HepG2 (cell line): ENCODE results near the gene SERTAD2. TPM values are rescaled to one million over a fixed set of nuclear protein-coding genes. Genes with fewer than 3 reads are reported as not detected.

Source experiments
- CREM ChIP-seq, 2 experiments: sonication (generic) in 1 of 2; formaldehyde crosslinking in 1 of 2; IDR thresholded peaks; 2 replicates each; pipeline versions ENCODE4 v1.4.0 to v1.6.1; 2016 to 2020; ENCODE audit warnings: antibody characterized with exemption in 1 of 2, mild to moderate bottlenecking in 1 of 2, missing genetic modification reagents in 1 of 2
- FOXK1 ChIP-seq: sonication (generic); formaldehyde crosslinking; IDR thresholded peaks from 2 replicates; pipeline ENCODE4 v1.4.0; 2020; ENCODE audit warnings: low read depth, missing genetic modification reagents, borderline replicate concordance
- FOXK2 ChIP-seq: fragments of 450-650 bp; IDR thresholded peaks from 2 replicates; pipeline ENCODE4 v1.6.1; 2016
- GFI1 ChIP-seq: sonication (generic); formaldehyde crosslinking; IDR thresholded peaks from 2 replicates; pipeline ENCODE4 v1.5.0; 2020; ENCODE audit warnings: missing genetic modification reagents, mild to moderate bottlenecking, borderline replicate concordance
- KDM5A ChIP-seq: fragments of 200-600 bp; sonication (generic); IDR thresholded peaks from 2 replicates; pipeline ENCODE4 v1.7.0; 2018; ENCODE audit warnings: antibody characterized with exemption, mild to moderate bottlenecking, low read length, borderline replicate concordance
- NR2F6 ChIP-seq, 2 experiments: IDR thresholded peaks; 2 replicates each; pipeline ENCODE4 v1.6.1; 2016; ENCODE audit warnings: antibody characterized with exemption in 1 of 2, mild to moderate bottlenecking in 1 of 2
- ONECUT2 ChIP-seq: sonication (generic); formaldehyde crosslinking; IDR thresholded peaks from 2 replicates; pipeline ENCODE4 v1.4.0; 2020; ENCODE audit warnings: missing genetic modification reagents
- PITX1 ChIP-seq: sonication (generic); formaldehyde crosslinking; IDR thresholded peaks from 2 replicates; pipeline ENCODE4 v1.5.1; 2020; ENCODE audit warnings: mild to moderate bottlenecking, missing genetic modification reagents
- RELA ChIP-seq: sonication (generic); formaldehyde crosslinking; IDR thresholded peaks from 2 replicates; pipeline ENCODE4 v1.4.0; 2020; ENCODE audit warnings: missing genetic modification reagents
- RXRB ChIP-seq: IDR thresholded peaks from 2 replicates; pipeline ENCODE4 v1.6.1; 2016; ENCODE audit warnings: borderline replicate concordance, missing genetic modification reagents, missing compliant biosample characterization
- SIN3A ChIP-seq: IDR thresholded peaks from 2 replicates; pipeline ENCODE4 v1.6.1; 2011; ENCODE audit warnings: low read depth, mild to moderate bottlenecking, control low read depth, low read length, borderline replicate concordance
- SOX5 ChIP-seq: IDR thresholded peaks from 2 replicates; pipeline ENCODE4 v1.6.1; 2016; ENCODE audit warnings: borderline replicate concordance
- TEAD3 ChIP-seq: optimal IDR thresholded peaks from 2 replicates; pipeline ENCODE3; 2016; ENCODE audit warnings: borderline replicate concordance
- ZBTB42 ChIP-seq: sonication (generic); formaldehyde crosslinking; IDR thresholded peaks from 2 replicates; pipeline ENCODE4 v1.5.0; 2020; ENCODE audit warnings: mild to moderate bottlenecking, missing genetic modification reagents
- ZFP82 ChIP-seq: sonication (generic); formaldehyde crosslinking; IDR thresholded peaks from 2 replicates; pipeline ENCODE4 v1.5.1; 2020; ENCODE audit warnings: mild to moderate bottlenecking, missing genetic modification reagents, borderline replicate concordance
- ZNF10 ChIP-seq: sonication (generic); formaldehyde crosslinking; IDR thresholded peaks from 2 replicates; pipeline ENCODE4 v1.4.0; 2020; ENCODE audit warnings: mild to moderate bottlenecking, low read depth, missing genetic modification reagents, borderline replicate concordance
- ZNF24 ChIP-seq: fragments of 450-650 bp; IDR thresholded peaks from 2 replicates; pipeline ENCODE4 v1.6.1; 2017; ENCODE audit warnings: antibody characterized with exemption, mild to moderate bottlenecking
- ZNF33B ChIP-seq: sonication (generic); formaldehyde crosslinking; IDR thresholded peaks from 2 replicates; pipeline ENCODE4 v1.5.1; 2020; ENCODE audit warnings: mild to moderate bottlenecking, missing genetic modification reagents
- ZNF543 ChIP-seq: sonication (generic); formaldehyde crosslinking; IDR thresholded peaks from 2 replicates; pipeline ENCODE4 v1.4.0; 2020; ENCODE audit warnings: mild to moderate bottlenecking, missing genetic modification reagents
- ZNF598 ChIP-seq: sonication (generic); formaldehyde crosslinking; IDR thresholded peaks from 2 replicates; pipeline ENCODE4 v1.5.1; 2020; ENCODE audit warnings: mild to moderate bottlenecking, missing genetic modification reagents, borderline replicate concordance
- ZNF616 ChIP-seq: sonication (generic); formaldehyde crosslinking; IDR thresholded peaks from 2 replicates; pipeline ENCODE4 v1.5.0; 2020; ENCODE audit warnings: low read depth, mild to moderate bottlenecking, missing genetic modification reagents
- polyA plus RNA-seq, 8 experiments: library from polyadenylated mRNA; depleted of rRNA in 3 of 8; stranded (reverse) in 7 of 8; unstranded in 1 of 8; fragments of >200 nt; fragmentation: Illumina TruSeq in 4 of 8; extraction: Trizol in 4 of 8; gene quantifications; 2 replicates each; pipeline versions ENCODE4 v1.2.1 to v1.2.3, GENCODE V29; 2011 to 2016; ENCODE audit warnings: low read depth in 4 of 8, missing spikeins in 1 of 8, mixed read lengths in 1 of 8; ENCODE audit not compliant: insufficient read depth in 1 of 8
- total RNA-seq, 5 experiments: library from RNA; depleted of rRNA; stranded (reverse); fragments of >200 nt; fragmentation: Illumina TruSeq; extraction: Trizol; gene quantifications; 2 replicates each; pipeline ENCODE4 v1.2.3, GENCODE V29; 2016; ENCODE audit warnings: low read depth in 1 of 5
- TF ChIP-seq, protein P1 (sequence below): sonication (generic); formaldehyde crosslinking; IDR thresholded peaks from 2 replicates; pipeline ENCODE4 v1.5.0; 2020; ENCODE audit warnings: missing genetic modification reagents
- TF ChIP-seq, protein P2 (sequence below): sonication (generic); formaldehyde crosslinking; IDR thresholded peaks from 2 replicates; pipeline ENCODE4 v1.5.0; 2020; ENCODE audit warnings: missing genetic modification reagents, mild to moderate bottlenecking, borderline replicate concordance
- TF ChIP-seq, protein P3 (sequence below): sonication (generic); formaldehyde crosslinking; IDR thresholded peaks from 2 replicates; pipeline ENCODE4 v1.5.0; 2020; ENCODE audit warnings: missing genetic modification reagents
- TF ChIP-seq, protein P4 (sequence below): sonication (generic); formaldehyde crosslinking; IDR thresholded peaks from 2 replicates; pipeline ENCODE4 v1.4.0; 2020; ENCODE audit warnings: missing genetic modification reagents
- TF ChIP-seq, protein P5 (sequence below): sonication (generic); formaldehyde crosslinking; IDR thresholded peaks from 2 replicates; pipeline ENCODE4 v1.8.0; 2022; ENCODE audit warnings: mild to moderate bottlenecking, missing genetic modification reagents; ENCODE audit not compliant: insufficient replicate concordance

The SERTAD2 gene
- total and polyA plus RNA-seq, 2 of the 13 experiments (the other 11 are each of a cell fraction or from before 2014, with no cell fraction given): 6.7 to 22.6 TPM

DNA sequence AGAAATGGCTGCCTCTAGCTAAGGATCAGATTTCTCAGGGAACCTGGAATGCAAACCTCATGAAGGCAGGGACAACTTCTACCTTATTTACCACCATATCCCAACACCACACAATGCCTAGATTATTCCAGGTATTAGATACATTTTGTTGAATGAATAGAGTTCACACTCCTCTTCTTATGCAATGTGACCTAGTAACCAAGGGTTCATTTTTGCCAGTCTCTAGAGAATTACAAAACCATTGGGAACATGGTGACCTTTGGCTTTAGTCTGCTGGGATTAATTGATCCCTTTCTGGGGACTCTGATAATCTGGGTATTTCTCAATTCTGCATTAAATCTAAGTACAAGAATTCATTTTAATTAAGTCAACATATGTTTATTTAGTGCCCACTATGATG lies 35.2 kb upstream of the SERTAD2 start (continued):
- TF ChIP-seq, protein P1, sequence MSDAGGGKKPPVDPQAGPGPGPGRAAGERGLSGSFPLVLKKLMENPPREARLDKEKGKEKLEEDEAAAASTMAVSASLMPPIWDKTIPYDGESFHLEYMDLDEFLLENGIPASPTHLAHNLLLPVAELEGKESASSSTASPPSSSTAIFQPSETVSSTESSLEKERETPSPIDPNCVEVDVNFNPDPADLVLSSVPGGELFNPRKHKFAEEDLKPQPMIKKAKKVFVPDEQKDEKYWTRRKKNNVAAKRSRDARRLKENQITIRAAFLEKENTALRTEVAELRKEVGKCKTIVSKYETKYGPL: peak; percentile 62; the same call in 1 of the 2 replicates
- TF ChIP-seq NR2F6 (IDR thresholded peaks at IDR 0.05): peak; percentile 90
- TF ChIP-seq NR2F6 (CRISPR knock-in tag; IDR thresholded peaks at IDR 0.05): peak; percentile 90
- TF ChIP-seq GFI1 (CRISPR knock-in tag): no peak
- TF ChIP-seq RELA: no peak
- no peak for TF ChIP-seq ZNF616
- TF ChIP-seq ZNF33B (CRISPR knock-in tag): no peak
- peak; percentile 22 for TF ChIP-seq TEAD3 (CRISPR knock-in tag)
- TF ChIP-seq ZNF543 (CRISPR knock-in tag): no peak
- TF ChIP-seq SIN3A: no peak
- TF ChIP-seq FOXK2: no peak
- no peak for TF ChIP-seq KDM5A
- no peak for TF ChIP-seq ZFP82 (CRISPR knock-in tag)
- TF ChIP-seq, protein P2, sequence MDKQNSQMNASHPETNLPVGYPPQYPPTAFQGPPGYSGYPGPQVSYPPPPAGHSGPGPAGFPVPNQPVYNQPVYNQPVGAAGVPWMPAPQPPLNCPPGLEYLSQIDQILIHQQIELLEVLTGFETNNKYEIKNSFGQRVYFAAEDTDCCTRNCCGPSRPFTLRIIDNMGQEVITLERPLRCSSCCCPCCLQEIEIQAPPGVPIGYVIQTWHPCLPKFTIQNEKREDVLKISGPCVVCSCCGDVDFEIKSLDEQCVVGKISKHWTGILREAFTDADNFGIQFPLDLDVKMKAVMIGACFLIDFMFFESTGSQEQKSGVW (CRISPR knock-in tag): no peak
- no peak for TF ChIP-seq ZNF10 (CRISPR knock-in tag)
- TF ChIP-seq, protein P3, sequence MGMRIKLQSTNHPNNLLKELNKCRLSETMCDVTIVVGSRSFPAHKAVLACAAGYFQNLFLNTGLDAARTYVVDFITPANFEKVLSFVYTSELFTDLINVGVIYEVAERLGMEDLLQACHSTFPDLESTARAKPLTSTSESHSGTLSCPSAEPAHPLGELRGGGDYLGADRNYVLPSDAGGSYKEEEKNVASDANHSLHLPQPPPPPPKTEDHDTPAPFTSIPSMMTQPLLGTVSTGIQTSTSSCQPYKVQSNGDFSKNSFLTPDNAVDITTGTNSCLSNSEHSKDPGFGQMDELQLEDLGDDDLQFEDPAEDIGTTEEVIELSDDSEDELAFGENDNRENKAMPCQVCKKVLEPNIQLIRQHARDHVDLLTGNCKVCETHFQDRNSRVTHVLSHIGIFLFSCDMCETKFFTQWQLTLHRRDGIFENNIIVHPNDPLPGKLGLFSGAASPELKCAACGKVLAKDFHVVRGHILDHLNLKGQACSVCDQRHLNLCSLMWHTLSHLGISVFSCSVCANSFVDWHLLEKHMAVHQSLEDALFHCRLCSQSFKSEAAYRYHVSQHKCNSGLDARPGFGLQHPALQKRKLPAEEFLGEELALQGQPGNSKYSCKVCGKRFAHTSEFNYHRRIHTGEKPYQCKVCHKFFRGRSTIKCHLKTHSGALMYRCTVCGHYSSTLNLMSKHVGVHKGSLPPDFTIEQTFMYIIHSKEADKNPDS (CRISPR knock-in tag): peak; percentile 96
- peak; percentile 71; the same call in 1 of the 2 replicates for TF ChIP-seq FOXK1 (CRISPR knock-in tag)
- no peak for TF ChIP-seq ZBTB42 (CRISPR knock-in tag)
- TF ChIP-seq SOX5: 0 out of 2 replicates have a peak, but pooled peaks have one; percentile 52
- TF ChIP-seq RXRB (CRISPR knock-in tag): peak; percentile 91
- TF ChIP-seq PITX1: no peak
- peak; percentile 80 for TF ChIP-seq ZNF24
- TF ChIP-seq, protein P4, sequence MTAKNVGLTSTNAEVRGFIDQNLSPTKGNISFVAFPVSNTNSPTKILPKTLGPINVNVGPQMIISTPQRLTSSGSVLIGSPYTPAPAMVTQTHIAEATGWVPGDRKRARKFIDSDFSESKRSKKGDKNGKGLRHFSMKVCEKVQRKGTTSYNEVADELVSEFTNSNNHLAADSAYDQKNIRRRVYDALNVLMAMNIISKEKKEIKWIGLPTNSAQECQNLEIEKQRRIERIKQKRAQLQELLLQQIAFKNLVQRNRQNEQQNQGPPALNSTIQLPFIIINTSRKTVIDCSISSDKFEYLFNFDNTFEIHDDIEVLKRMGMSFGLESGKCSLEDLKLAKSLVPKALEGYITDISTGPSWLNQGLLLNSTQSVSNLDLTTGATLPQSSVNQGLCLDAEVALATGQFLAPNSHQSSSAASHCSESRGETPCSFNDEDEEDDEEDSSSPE (CRISPR knock-in tag): no peak; the same call in 1 of the 2 replicates
- TF ChIP-seq ONECUT2 (CRISPR knock-in tag): no peak
- no peak for TF ChIP-seq ZNF598 (CRISPR knock-in tag)
- peak; percentile 44; the same call in 1 of the 2 replicates for TF ChIP-seq CREM (IDR thresholded peaks at IDR 0.05)
- TF ChIP-seq CREM (CRISPR knock-in tag; IDR thresholded peaks at IDR 0.05): no peak
- TF ChIP-seq, protein P5, sequence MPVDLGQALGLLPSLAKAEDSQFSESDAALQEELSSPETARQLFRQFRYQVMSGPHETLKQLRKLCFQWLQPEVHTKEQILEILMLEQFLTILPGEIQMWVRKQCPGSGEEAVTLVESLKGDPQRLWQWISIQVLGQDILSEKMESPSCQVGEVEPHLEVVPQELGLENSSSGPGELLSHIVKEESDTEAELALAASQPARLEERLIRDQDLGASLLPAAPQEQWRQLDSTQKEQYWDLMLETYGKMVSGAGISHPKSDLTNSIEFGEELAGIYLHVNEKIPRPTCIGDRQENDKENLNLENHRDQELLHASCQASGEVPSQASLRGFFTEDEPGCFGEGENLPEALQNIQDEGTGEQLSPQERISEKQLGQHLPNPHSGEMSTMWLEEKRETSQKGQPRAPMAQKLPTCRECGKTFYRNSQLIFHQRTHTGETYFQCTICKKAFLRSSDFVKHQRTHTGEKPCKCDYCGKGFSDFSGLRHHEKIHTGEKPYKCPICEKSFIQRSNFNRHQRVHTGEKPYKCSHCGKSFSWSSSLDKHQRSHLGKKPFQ (CRISPR knock-in tag): peak; percentile 55
